LNCAP (cell line): Measurements from ENCODE around the gene GRID1.

Source experiments
- CTCF ChIP-seq: fragments of 450-650 bp; IDR thresholded peaks from 2 replicates; pipeline ENCODE4 v1.5.1; 2017; ENCODE audit warnings: mild to moderate bottlenecking

Gene GRID1

DNA sequence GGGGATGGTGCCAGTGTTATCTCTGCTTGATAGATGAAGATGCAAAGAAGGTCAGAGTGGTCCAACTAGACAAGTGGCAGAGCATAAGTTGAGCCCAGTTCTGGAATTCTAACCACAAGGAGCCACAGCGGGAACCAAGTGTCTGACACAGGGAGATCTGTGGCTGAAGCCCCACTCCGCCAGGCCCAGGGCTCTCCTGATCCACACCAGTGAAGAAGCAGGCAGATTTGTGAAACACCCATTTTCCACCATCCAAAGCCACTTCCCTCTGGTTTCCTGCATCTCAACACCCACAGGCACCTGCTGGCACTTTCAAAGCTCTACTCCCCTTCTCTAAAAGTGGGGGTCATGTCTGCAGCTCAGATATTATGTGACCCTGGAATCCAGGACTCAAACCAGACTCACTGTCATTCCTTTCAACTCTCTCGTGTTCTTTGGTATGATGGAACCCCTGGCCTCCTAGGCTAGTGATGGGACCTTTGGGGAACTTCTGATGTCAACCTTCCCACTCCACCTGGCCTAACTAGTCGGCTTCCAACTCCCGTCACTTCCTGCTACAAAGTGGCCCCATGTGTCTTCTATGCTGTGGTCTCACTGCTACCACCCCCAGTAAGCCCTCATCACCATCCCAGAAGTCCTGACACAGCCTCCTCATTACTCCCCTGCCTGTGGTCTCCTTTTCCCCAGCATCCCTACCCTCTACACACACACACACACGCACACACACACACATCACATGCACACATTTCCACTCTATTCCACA is 177.6 kb downstream of the GRID1 start:
- no peak for TF ChIP-seq CTCF

DNA sequence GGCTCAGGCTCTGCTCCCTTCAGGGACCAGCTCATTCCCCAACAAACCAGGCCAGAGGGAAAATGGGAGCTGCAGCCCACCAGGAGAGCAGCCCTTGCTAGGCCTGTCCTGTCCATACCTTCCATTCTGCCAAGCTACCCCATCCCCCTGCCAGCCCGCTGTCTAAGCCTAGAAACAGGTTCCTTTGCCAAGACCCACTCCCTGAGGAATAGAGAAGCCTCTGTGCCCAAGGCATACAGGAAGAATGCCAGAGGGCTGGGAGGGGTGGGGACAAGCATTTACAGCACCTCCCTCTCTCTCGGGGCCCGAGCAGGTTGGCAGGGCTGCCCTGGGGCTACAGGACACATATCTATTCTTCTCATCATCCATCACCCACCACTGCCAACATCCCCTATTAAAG is 178.3 kb downstream of the GRID1 start:
- no peak for TF ChIP-seq CTCF

DNA sequence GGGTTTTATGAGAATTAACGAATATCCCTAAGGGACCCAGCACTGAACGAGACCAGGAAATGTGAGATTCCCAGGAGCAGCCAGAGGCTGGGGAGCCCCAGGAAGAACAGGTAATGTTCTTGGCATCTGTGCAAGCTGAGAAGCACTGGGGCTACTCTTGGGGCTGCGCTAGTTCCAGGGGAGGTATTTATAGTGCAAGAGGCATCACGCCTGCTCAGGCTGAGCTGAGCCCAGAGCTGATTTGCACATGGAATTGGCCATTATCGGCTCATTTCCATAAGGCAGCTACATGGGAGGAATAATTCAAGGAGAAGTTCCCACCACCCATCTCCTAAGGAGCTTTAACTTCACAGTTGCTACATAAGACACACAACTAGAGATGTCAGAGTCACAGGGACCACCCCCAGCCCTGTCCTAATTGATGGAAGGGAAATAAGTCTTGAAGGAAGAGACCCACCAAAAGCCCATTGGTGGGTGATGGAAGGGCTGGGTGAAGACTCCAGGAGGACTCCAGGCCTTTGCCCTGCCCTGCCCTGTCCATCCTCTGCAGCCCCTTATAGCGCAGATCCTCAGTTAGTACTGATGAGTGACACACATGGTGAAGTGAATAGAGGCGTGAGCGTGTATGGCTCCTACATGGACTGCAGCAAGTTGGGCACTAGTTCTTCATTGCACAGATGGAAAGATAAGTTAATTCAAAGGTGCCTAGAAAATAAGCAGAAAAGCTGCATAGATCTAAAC is 178.9 kb downstream of the GRID1 start:
- TF ChIP-seq CTCF, result no peak

DNA sequence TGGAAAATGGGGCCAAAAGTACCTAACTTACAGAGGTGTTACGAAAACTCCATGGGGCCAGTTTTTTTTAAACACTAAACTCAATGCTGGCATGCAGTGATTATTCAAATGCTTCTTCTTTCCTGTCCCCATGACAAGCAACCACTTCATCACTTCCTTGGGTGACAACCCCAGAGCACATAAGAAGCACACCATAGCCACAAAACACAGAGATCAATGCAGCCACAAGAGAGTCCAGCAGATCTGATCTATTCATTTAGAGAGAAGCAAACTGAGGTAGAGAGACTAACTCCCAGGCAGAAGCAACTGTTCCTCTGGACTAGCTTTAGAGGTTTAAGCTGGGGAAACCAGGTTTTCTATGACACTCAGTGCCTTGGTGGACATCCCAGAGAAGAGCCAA is 180.0 kb downstream of the GRID1 start:
- TF ChIP-seq CTCF, result no peak

GRCh38 chr10:86182595-86182994 is 184.0 kb downstream of the GRID1 start:
- TF ChIP-seq CTCF, result no peak

DNA sequence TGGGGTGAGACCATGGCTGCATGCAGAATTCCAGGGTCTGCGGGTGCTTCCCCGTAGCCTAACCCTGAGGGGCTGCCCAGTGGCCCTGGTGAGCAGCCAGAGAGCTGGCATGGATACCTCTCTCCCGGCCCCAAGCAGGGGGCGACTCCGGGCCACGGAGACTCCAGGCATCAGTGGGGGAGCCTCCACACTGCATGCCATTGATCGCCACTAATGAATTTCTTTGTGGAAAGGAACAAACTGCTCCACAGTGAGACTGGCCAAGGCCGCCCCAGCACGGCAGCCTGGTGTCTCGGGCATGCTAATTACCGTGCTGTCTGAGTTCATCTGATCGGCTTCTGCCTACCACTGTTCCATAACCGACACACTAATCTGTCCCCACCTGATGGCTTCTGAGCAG is 184.4 kb downstream of the GRID1 start:
- TF ChIP-seq CTCF, result no peak

GRCh38 chr10:86180861-86181260 is 185.7 kb downstream of the GRID1 start:
- no peak for TF ChIP-seq CTCF
